HepG2 (cell line): ENCODE results near the gene RTP2. TPM values are rescaled to one million over a fixed set of nuclear protein-coding genes. Genes with fewer than 3 reads are reported as not detected.

Experiments
- AGO1 ChIP-seq: fragments of 200-400 bp; formaldehyde crosslinking; IDR thresholded peaks from 2 replicates; pipeline ENCODE4 v1.6.1; 2017; ENCODE audit warnings: mild to moderate bottlenecking, low read depth, low read length, moderate library complexity; ENCODE audit not compliant: poor library complexity, severe bottlenecking
- ATAD3A ChIP-seq: sonication (generic); formaldehyde crosslinking; IDR thresholded peaks from 2 replicates; pipeline ENCODE4 v1.4.0; 2020; ENCODE audit warnings: missing genetic modification reagents
- DNMT3B ChIP-seq: conservative IDR thresholded peaks from 2 replicates; pipeline ENCODE4 v1.6.1; 2016; ENCODE audit warnings: missing biosample characterization, control low read depth
- DR1 ChIP-seq: sonication (generic); formaldehyde crosslinking; IDR thresholded peaks from 2 replicates; pipeline ENCODE4 v1.8.0; 2021; ENCODE audit warnings: mild to moderate bottlenecking, missing genetic modification reagents, inconsistent platforms
- HMGA1 ChIP-seq: sonication (generic); formaldehyde crosslinking; conservative IDR thresholded peaks from 2 replicates; pipeline ENCODE4 v1.4.0; 2020; ENCODE audit warnings: missing genetic modification reagents
- IRF2 ChIP-seq: IDR thresholded peaks from 2 replicates; pipeline ENCODE4 v1.6.1; 2018; ENCODE audit warnings: missing genetic modification reagents, missing compliant biosample characterization
- KLF11 ChIP-seq: IDR thresholded peaks from 2 replicates; pipeline ENCODE4 v1.6.1; 2016; ENCODE audit warnings: missing compliant biosample characterization
- POLR2G ChIP-seq: fragments of 200-400 bp; formaldehyde crosslinking; IDR thresholded peaks from 2 replicates; pipeline ENCODE4 v1.6.1; 2018; ENCODE audit warnings: mild to moderate bottlenecking, low read depth, low read length, moderate library complexity
- RFX1 ChIP-seq: fragments of 450-650 bp; IDR thresholded peaks from 2 replicates; pipeline ENCODE4 v1.6.1; 2017
- SMAD1 ChIP-seq: sonication (generic); formaldehyde crosslinking; IDR thresholded peaks from 2 replicates; pipeline ENCODE4 v1.4.0; 2020; ENCODE audit warnings: missing genetic modification reagents, low read depth, mild to moderate bottlenecking, borderline replicate concordance
- SOX13 ChIP-seq, 3 experiments: fragments of 450-650 bp in 1 of 3; sonication (generic) in 1 of 3; formaldehyde crosslinking in 1 of 3; IDR thresholded peaks in 2 of 3; conservative IDR thresholded peaks in 1 of 3; 2 replicates each; pipeline versions ENCODE4 v1.5.0 to v1.6.1; 2016 to 2020; ENCODE audit warnings: antibody characterized with exemption in 1 of 3, mild to moderate bottlenecking in 1 of 3, missing compliant biosample characterization in 1 of 3, missing genetic modification reagents in 1 of 3, moderate library complexity in 1 of 3
- SOX6 ChIP-seq, 2 experiments: fragments of 450-650 bp in 1 of 2; sonication (generic) in 1 of 2; formaldehyde crosslinking in 1 of 2; IDR thresholded peaks; 2 replicates each; pipeline versions ENCODE4 v1.4.0 to v1.6.1; 2017 to 2020; ENCODE audit warnings: antibody characterized with exemption in 1 of 2, mild to moderate bottlenecking in 1 of 2, missing genetic modification reagents in 1 of 2
- SP2 ChIP-seq: sonication (generic); formaldehyde crosslinking; IDR thresholded peaks from 2 replicates; pipeline ENCODE4 v1.5.1; 2020; ENCODE audit warnings: mild to moderate bottlenecking, missing genetic modification reagents
- SRSF4 ChIP-seq: fragments of 200-400 bp; formaldehyde crosslinking; IDR thresholded peaks from one replicate; pipeline ENCODE4 v1.6.1; 2018; ENCODE audit warnings: mild to moderate bottlenecking, low read depth, low read length, moderate library complexity; ENCODE audit not compliant: poor library complexity, severe bottlenecking
- STAG1 ChIP-seq: sonication (generic); formaldehyde crosslinking; IDR thresholded peaks from 2 replicates; pipeline ENCODE4 v1.4.0; 2020; ENCODE audit warnings: missing genetic modification reagents
- ZBTB42 ChIP-seq: sonication (generic); formaldehyde crosslinking; IDR thresholded peaks from 2 replicates; pipeline ENCODE4 v1.5.0; 2020; ENCODE audit warnings: mild to moderate bottlenecking, missing genetic modification reagents
- ZNF24 ChIP-seq: fragments of 450-650 bp; IDR thresholded peaks from 2 replicates; pipeline ENCODE4 v1.6.1; 2017; ENCODE audit warnings: antibody characterized with exemption, mild to moderate bottlenecking
- ZNF816 ChIP-seq: sonication (generic); formaldehyde crosslinking; IDR thresholded peaks from 2 replicates; pipeline ENCODE4 v1.8.0; 2022; ENCODE audit warnings: missing genetic modification reagents, mild to moderate bottlenecking, borderline replicate concordance
- ZSCAN9 ChIP-seq: IDR thresholded peaks from 2 replicates; pipeline ENCODE4 v1.6.1; 2016; ENCODE audit warnings: borderline replicate concordance
- polyA plus RNA-seq, 8 experiments: library from polyadenylated mRNA; depleted of rRNA in 3 of 8; stranded (reverse) in 7 of 8; unstranded in 1 of 8; fragments of >200 nt; fragmentation: Illumina TruSeq in 4 of 8; extraction: Trizol in 4 of 8; gene quantifications; 2 replicates each; pipeline versions ENCODE4 v1.2.1 to v1.2.3, GENCODE V29; 2011 to 2016; ENCODE audit warnings: low read depth in 4 of 8, missing spikeins in 1 of 8, mixed read lengths in 1 of 8; ENCODE audit not compliant: insufficient read depth in 1 of 8
- total RNA-seq, 5 experiments: library from RNA; depleted of rRNA; stranded (reverse); fragments of >200 nt; fragmentation: Illumina TruSeq; extraction: Trizol; gene quantifications; 2 replicates each; pipeline ENCODE4 v1.2.3, GENCODE V29; 2016; ENCODE audit warnings: low read depth in 1 of 5
- TF ChIP-seq, protein P1 (sequence below): sonication (generic); formaldehyde crosslinking; IDR thresholded peaks from 2 replicates; pipeline ENCODE4 v1.4.0; 2020; ENCODE audit warnings: mild to moderate bottlenecking, low read depth, missing genetic modification reagents
- TF ChIP-seq, protein P2 (sequence below): IDR thresholded peaks from 2 replicates; pipeline ENCODE4 v1.6.1; 2012; ENCODE audit warnings: low read depth, low read length, improper control_type of control experiment
- TF ChIP-seq, protein P3 (sequence below): sonication (generic); formaldehyde crosslinking; IDR thresholded peaks from 2 replicates; pipeline ENCODE4 v1.4.0; 2020; ENCODE audit warnings: missing genetic modification reagents
- TF ChIP-seq, protein P4 (sequence below): sonication (generic); formaldehyde crosslinking; IDR thresholded peaks from 2 replicates; pipeline ENCODE4 v1.4.0; 2020; ENCODE audit warnings: missing genetic modification reagents

RTP2 gene
- total and polyA plus RNA-seq, 2 of the 13 experiments (the other 11 are each of a cell fraction or from before 2014, with no cell fraction given) = not detected

DNA sequence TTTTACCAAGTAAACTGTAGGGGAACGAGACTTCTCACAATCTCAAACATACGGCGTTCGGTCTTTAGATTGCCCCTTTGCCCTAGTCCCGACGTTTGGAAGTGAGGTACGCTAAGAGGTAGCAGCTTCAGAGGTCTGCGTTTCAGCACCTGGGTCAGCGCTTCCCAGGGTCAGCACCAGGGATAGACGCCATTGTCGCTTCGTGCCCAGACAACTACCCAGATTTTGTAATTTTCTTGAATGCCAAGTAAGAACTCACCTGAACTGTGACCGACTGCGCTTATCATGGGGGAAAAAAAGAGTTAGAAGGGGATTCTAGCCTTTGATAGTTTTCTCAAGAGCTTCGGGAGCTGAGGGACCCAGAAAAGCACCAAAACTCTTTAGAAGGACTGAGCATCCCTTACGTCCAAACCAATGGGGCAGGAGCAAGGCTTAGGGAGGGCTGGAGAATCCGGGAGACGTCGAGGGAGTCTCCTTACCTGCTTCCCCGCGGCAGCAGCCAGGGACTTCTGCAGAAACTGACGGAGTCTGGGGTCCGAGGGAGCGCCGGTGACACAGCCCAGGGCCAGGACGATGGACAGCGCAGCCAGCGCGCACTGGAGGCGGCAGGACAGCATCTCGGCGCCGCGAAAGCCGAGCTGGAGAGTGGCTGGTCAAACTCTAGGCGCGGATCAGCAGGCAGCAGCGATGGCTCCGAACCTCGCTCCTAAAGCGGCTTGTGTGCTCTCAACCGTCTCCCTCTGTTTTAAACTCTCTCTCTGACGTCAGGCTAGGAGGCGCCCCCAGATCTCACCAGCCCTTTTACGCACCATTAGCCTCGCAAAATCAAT lies 32.5 kb downstream of the RTP2 start, which contains the start of gene SST (continued):
- peak; percentile 99 for TF ChIP-seq ZSCAN9
- TF ChIP-seq, protein P1, sequence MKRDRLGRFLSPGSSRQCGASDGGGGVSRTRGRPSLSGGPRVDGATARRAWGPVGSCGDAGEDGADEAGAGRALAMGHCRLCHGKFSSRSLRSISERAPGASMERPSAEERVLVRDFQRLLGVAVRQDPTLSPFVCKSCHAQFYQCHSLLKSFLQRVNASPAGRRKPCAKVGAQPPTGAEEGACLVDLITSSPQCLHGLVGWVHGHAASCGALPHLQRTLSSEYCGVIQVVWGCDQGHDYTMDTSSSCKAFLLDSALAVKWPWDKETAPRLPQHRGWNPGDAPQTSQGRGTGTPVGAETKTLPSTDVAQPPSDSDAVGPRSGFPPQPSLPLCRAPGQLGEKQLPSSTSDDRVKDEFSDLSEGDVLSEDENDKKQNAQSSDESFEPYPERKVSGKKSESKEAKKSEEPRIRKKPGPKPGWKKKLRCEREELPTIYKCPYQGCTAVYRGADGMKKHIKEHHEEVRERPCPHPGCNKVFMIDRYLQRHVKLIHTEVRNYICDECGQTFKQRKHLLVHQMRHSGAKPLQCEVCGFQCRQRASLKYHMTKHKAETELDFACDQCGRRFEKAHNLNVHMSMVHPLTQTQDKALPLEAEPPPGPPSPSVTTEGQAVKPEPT = no peak
- no peak for TF ChIP-seq SOX13 (IDR thresholded peaks at IDR 0.05)
- TF ChIP-seq SOX13 (CRISPR knock-in tag; conservative IDR thresholded peaks at IDR 0.05 in 1 of 2, IDR thresholded peaks at IDR 0.05 in 1 of 2) = peak in 1 of 2 experiments; percentile 75; a peak in 2 of 4 replicates
- TF ChIP-seq, protein P2, sequence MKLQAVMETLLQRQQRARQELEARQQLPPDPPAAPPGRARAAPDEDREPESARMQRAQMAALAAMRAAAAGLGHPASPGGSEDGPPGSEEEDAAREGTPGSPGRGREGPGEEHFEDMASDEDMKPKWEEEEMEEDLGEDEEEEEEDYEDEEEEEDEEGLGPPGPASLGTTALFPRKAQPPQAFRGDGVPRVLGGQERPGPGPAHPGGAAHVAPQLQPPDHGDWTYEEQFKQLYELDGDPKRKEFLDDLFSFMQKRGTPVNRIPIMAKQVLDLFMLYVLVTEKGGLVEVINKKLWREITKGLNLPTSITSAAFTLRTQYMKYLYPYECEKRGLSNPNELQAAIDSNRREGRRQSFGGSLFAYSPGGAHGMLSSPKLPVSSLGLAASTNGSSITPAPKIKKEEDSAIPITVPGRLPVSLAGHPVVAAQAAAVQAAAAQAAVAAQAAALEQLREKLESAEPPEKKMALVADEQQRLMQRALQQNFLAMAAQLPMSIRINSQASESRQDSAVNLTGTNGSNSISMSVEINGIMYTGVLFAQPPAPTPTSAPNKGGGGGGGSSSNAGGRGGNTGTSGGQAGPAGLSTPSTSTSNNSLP = no peak
- TF ChIP-seq SRSF4 = no peak
- peak; percentile 95 for TF ChIP-seq ZNF816
- no peak for TF ChIP-seq POLR2G
- TF ChIP-seq SOX6 (IDR thresholded peaks at IDR 0.05) = no peak
- TF ChIP-seq SOX6 (CRISPR knock-in tag; IDR thresholded peaks at IDR 0.05) = 0 out of 2 replicates have a peak, but pooled peaks have one; percentile 17
- TF ChIP-seq SP2 (CRISPR knock-in tag) = peak; percentile 39
- peak; percentile 97 for TF ChIP-seq ATAD3A (CRISPR knock-in tag)
- TF ChIP-seq KLF11 (CRISPR knock-in tag) = peak; percentile 98
- no peak for TF ChIP-seq RFX1
- TF ChIP-seq AGO1 = no peak
- peak; percentile 27; the same call in 1 of the 2 replicates for TF ChIP-seq STAG1 (CRISPR knock-in tag)
- TF ChIP-seq ZNF24 = no peak
- peak; percentile 99; the same call in 1 of the 2 replicates for TF ChIP-seq DNMT3B
- TF ChIP-seq HMGA1 (CRISPR knock-in tag) = no peak
- TF ChIP-seq, protein P3, sequence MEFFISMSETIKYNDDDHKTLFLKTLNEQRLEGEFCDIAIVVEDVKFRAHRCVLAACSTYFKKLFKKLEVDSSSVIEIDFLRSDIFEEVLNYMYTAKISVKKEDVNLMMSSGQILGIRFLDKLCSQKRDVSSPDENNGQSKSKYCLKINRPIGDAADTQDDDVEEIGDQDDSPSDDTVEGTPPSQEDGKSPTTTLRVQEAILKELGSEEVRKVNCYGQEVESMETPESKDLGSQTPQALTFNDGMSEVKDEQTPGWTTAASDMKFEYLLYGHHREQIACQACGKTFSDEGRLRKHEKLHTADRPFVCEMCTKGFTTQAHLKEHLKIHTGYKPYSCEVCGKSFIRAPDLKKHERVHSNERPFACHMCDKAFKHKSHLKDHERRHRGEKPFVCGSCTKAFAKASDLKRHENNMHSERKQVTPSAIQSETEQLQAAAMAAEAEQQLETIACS (CRISPR knock-in tag) = peak; percentile 39; the same call in 1 of the 2 replicates
- peak; percentile 81; the same call in 1 of the 2 replicates for TF ChIP-seq ZBTB42 (CRISPR knock-in tag)
- no peak for TF ChIP-seq SMAD1
- TF ChIP-seq IRF2 = peak; percentile 82
- TF ChIP-seq DR1 = peak; percentile 60
- TF ChIP-seq, protein P4, sequence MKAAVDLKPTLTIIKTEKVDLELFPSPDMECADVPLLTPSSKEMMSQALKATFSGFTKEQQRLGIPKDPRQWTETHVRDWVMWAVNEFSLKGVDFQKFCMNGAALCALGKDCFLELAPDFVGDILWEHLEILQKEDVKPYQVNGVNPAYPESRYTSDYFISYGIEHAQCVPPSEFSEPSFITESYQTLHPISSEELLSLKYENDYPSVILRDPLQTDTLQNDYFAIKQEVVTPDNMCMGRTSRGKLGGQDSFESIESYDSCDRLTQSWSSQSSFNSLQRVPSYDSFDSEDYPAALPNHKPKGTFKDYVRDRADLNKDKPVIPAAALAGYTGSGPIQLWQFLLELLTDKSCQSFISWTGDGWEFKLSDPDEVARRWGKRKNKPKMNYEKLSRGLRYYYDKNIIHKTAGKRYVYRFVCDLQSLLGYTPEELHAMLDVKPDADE = peak; percentile 98
